Caki2 (cell line): ENCODE measurements around the gene TMEM150A. TPM values are rescaled to one million over a fixed set of nuclear protein-coding genes. Genes with fewer than 3 reads are reported as not detected.
"Not testable (repeated sequence)": the region's sequence is repeated elsewhere in the genome, so short reads cannot be mapped to it uniquely, and the experiment has no call there.

ENCODE experiments used
- DNase-seq: peaks from one replicate; pipeline ENCODE4 v3.0.0-alpha.2; 2015; ENCODE audit warnings: low read depth
- in situ Hi-C: cut with HindIII; loops from 2 replicates; pipeline ENCODE4 v1.10.0; 2016; ENCODE audit warnings: low sequenced_read_pairs, low pct_unique_long_range_greater_than_20kb, mixed read lengths
- total RNA-seq: library from RNA; depleted of rRNA; stranded (reverse); fragments of >200 nt; shearing (Covaris generic); gene quantifications from 2 replicates; pipeline ENCODE4 v1.2.3, GENCODE V29; 2014; ENCODE audit warnings: low replicate concordance

Gene TMEM150A
- total RNA-seq, 1 experiment from 2014 or later: 8.2 TPM

GRCh38 chr2:85614757-85615156 is 12.3 kb upstream of the TMEM150A start:
- in situ Hi-C loops: not testable (repeated sequence)

DNA sequence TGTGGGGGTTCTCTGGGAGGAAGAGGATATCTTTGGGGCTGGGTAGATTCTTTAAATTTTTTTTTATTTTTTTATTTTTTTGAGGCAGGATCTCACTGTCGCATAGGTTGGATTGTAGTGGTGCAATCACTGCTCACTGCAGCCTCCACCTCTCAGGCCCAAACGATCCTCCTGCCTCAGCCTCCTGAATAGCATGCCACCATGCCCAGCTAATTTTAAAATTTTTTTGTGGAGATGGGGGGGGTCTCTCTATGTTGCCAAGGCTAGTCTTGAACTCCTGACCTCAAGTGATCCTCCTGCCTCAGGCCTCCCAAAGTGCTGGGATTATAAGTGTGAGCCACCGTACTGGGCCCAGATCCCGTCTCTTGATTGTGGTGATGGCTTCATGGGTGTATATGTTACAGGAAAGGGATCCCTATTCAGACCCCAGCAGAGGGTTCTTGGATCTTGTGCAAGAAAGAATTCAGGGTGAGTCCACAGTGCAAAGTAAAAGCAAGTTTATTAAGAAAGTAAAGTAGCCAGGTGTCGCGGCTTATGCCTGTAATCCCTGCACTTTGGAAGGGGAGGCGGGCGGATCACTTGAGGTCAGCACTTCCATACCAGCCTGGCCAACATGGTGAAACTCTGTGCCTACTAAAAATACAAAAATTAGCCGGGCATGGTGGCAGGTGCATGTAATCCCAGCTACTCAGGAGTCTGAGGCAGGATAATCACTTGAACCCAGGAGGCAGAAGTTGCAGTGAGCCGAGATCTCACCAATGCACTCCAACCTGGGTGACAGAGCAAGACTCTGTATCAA is 11.4 kb upstream of the TMEM150A start:
- no peak for DNase-seq
- in situ Hi-C loops: no loop called here

More at GRCh38 chr2:85614757-85615156, 12.3 kb upstream of the TMEM150A start:
- not testable (repeated sequence) for DNase-seq

DNA sequence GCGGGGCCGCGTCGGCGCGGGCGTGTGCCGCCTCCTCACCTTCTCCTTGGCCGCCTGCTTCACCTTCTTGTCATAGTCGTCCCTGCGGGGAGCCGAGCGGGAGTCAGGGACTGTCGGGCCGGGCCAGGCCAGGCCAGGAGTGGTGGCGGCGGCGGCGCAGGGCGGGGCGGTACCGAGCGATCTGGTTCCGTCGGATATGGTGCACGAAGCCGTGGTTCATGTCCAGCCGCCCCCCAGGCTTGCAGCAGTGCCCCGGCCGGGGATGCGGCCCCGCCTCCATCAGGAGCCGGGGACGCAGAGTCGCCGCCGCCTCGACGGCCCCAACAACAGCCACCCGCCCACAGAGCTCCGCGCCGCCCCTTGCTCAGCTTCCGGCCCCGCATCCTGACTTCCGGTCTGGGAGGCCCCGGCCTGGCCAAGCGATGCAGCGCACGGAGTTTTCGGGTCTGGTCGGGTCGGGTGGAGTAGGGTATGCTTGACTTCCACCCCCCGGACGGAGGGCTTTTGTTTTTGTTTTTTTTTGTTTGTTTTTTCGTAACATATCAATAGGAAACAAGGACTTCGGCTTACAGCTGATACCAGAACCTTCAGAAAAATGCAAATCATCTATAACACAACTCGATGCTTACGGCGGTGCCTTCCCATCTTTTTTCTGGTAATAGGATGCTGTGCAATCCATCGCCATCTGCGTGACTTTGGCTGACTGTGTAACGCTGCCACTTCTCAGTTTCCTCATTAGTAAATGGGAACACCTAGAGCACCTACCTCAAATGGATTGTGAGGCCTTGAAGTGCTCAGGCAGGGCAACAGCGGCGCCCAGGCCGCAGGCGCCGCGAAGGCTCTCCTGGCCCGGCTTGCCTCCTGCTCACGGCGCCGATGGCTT is 9.4 kb upstream of the TMEM150A start, which contains the start of gene C2orf68:
TSS of gene C2orf68 (minus strand) at position 362 of the 883 bp plus-strand sequence. CDS start at position 280, 82 bp downstream.
- in situ Hi-C loops: no loop called here
- peak; percentile 86 for DNase-seq

DNA sequence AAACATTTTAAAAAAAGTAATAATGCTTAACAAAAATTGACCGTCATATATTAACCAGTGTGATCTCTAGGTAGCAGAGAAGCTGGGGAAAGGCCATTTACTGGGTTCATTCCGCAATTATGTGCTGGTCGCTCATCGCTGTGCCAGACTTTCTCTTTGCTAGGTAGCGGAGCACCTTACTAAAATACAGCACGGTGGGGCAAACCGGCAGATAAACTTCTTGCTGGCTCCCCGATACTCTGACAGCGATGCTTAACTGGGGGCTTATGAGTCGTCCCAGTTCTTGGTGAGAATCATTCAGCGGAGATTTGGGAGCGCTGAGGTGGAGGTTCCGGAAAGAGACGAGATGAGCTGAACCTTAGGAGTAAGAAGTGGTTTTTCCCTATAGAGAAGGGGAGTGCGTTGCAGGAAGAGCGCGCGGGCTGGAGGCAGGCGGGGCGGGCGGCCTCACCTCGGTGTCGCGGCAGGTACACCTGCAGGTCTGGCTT is 8.8 kb upstream of the TMEM150A start:
- in situ Hi-C loops: no loop called here
- DNase-seq: peak; percentile 23

- in situ Hi-C loops: no loop called here
- DNase-seq: no peak
These were observed 5.0 kb upstream of the TMEM150A start for GRCh38 chr2:85607268-85608215.

GRCh38 chr2:85606116-85606455 is 3.6 kb upstream of the TMEM150A start:
- in situ Hi-C loops: no loop called here
- no peak for DNase-seq

- in situ Hi-C loops: no loop called here
- DNase-seq: no peak
These were observed 3.1 kb upstream of the TMEM150A start for GRCh38 chr2:85605406-85606115.

GRCh38 chr2:85604568-85605339 is 2.3 kb upstream of the TMEM150A start:
- no peak for DNase-seq
- in situ Hi-C loops: no loop called here

DNA sequence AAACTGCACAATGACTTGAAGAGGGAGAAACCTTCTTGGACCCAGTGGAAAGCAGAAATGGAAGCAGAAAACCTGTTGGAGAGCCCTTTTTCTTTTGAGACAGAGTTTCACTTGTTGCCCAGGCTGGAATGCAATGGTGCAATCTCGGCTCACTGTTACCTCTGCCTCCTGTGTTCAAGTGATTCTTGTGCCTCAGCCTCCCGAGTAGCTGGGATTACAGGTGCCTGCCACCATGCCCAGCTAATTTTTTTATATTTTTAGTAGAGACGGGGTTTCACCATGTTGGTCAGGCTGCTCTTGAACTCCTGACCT is 1.6 kb upstream of the TMEM150A start:
- DNase-seq, in situ Hi-C loops: not testable (repeated sequence)

DNA sequence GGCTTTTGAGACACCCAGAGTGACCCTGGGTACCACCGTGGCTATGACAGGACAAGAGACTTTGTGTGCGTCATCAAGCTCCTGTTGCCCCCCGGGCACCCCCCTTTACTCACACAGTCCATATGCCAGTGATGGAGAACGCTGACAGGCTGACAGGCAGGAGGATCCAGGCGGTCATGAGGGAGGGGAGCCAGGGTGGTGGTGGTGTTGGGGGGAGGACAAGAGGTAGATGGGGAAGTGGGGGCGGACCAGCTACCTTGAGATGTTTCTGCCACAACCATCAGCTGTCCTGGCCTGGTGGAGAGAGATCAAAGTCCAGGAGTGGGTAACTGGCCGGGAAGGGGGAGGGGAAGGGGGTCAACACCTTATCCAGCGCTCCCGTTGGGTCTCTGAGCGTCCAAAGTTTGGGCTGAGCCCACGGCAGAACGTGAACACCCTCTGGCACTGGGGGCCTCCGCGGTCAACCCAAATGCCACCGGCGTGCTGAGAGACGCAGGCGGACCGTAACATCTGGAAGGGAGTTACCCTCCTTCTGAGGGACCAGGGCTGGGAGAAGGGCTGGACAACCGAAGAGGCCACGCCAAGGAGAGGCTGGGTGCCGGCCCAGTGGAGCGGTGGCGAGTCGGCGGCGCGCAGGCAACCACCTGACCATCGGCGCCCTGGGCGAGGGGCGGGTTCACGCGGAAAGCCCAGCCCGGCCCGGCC is 575 bp downstream of the TMEM150A start:
- no peak for DNase-seq

GRCh38 chr2:85600951-85601770 is 1.3 kb downstream of the TMEM150A start:
- DNase-seq: no peak
- in situ Hi-C loops: no loop called here

More for the DNA sequence above, 575 bp downstream of the TMEM150A start:
- in situ Hi-C loops: no loop called here

- in situ Hi-C loops: no loop called here
- no peak for DNase-seq
These were observed 2.3 kb downstream of the TMEM150A start for GRCh38 chr2:85600235-85600575.

DNA sequence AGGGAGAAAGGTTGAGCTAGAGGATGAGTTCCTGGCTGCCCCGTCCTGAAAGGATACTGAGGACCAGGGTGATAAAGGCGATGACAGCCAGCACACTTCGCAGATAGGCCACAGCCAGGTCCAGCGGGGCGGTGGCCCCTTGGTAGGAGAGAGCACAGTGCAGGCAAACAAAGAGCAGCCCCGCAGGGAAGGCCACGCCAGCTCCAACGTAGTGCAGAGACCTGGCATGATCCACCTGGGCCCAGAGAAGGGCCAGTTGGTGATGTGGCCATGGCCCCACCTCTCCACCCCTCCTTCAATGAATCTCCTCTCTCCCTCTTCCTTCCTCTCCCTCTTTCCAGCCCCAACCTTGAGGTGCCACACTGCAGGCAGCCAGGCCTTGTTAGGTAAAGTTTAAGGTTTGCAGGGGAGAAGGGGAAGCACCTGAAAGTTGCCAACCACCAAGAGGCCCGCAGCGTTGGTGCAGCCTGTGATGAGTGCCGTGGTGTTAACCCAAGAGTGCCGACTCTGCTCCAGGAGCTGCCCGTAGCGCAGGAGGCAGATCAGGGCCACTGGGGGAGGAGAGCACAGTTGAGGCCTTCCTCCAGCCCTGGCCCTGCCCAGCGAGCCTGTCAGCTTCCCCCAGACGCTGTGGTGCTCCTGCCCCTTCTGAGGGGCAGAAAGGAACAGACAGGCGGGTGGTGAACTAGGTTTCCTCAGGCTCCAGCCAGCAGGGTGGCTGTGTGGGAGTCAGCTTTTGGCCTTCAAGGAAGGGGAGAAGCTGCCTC is 2.8 kb downstream of the TMEM150A start:
- in situ Hi-C loops: no loop called here
- no peak for DNase-seq

DNA sequence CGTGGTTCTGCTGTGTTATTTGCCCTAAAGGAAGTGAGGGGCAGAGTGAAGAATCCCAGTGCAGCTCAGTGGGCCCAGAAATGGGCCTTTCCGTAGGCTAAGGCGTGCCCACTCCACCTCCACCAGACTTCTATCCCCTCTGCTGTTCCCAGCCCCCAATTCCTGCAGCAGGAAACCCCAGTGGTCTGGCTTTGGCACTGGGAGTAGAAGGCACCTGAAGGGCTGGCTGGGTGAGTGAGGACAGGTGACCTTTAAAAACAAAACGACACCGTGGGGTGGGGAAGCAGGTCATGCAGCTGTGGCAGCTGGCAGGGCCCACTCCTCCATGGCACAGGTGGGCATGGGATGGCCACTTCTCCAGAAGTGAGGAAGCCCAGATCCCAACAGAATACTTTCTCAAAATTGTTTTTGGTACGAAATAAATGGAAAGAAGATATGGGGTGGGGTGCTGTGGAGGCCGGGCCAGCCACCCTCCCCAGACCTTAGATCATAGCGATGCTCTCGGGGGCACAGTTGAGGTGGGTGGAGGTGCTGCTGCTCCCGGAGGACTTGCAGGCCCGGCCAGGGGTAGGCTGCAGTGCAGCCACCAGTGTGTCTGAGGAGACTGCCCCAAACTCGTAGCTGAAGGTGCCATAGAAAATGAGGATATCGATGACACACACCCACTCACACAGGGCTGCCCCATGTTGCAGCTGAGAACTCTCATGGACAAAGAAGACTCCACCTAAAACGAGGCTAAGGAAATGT is 3.7 kb downstream of the TMEM150A start:
- DNase-seq: no peak
- in situ Hi-C loops: no loop called here
